HepG2 (cell line): Measurements from ENCODE around the gene CA11. TPM values are rescaled to one million over a fixed set of nuclear protein-coding genes. Genes with fewer than 3 reads are reported as not detected.

Source experiments
- ATAC-seq: fragments of 200-7000 bp; cut with Tn5 transposase; 3 replicates; pipeline ENCODE4 v1.9.1; 2020; ENCODE audit warnings: mild to moderate bottlenecking, moderate library complexity
- BruUV-seq: library from RNA; stranded (reverse); fragments of 400-500 nt; replicated peaks from 2 replicates; lab custom pipeline; 2021; lab: Mats Ljungman, UMichigan
- CTCF ChIA-PET: fragments of 300-600 bp; formaldehyde crosslinking; extraction: SDS; loops from one replicate; lab custom pipeline; 2021; ENCODE audit warnings: low total read pairs, inconsistent platforms, low intra/inter-chr PET ratio; lab: Yijun Ruan, JAX
- POLR2A ChIA-PET: fragments of 350-600 bp; sonication (Branson Sonifier 250); formaldehyde crosslinking; loops from one replicate; lab custom pipeline; 2020; ENCODE audit warnings: antibody characterized with exemption, inconsistent platforms; lab: Yijun Ruan, JAX
- DNase-seq: peaks from one replicate; pipeline ENCODE4 v3.0.0-alpha.2; 2015; ENCODE audit warnings: low spot score
- FAIRE-seq: peaks from 3 replicates; lab custom pipeline; 2011; peaks lifted over from hg19 to GRCh38; lab: Jason Lieb, UNC
- H2AFZ ChIP-seq: one replicate; pipeline ENCODE4 v1.6.1; 2011; ENCODE audit warnings: low read length, inconsistent platforms
- H3K27ac ChIP-seq: fragments of 300-600 bp; 3 replicates; pipeline ENCODE4 v1.8.0; 2011; ENCODE audit warnings: mixed run types, mild to moderate bottlenecking, mixed read lengths, low read length, inconsistent platforms; ENCODE audit not compliant: insufficient read depth; ENCODE audit errors: extremely low read length
- H3K27me3 ChIP-seq, 2 experiments: fragments of 200-600 bp in 1 of 2; 2 replicates in 1 of 2; 3 replicates in 1 of 2; pipeline versions ENCODE4 v1.6.0 to v1.8.0; 2011; ENCODE audit warnings: low read length in 2 of 2, mild to moderate bottlenecking in 2 of 2, moderate library complexity in 2 of 2, inconsistent platforms in 1 of 2; ENCODE audit not compliant: insufficient read depth in 2 of 2, control insufficient read depth in 1 of 2
- H3K36me3 ChIP-seq, 2 experiments: fragments of 200-600 bp in 1 of 2; replicated peaks in 1 of 2; 2 replicates in 1 of 2; 3 replicates in 1 of 2; pipeline versions ENCODE4 v1.5.1 to v1.8.0; 2011; ENCODE audit warnings: low read length in 2 of 2, inconsistent platforms in 1 of 2; ENCODE audit not compliant: insufficient read depth in 2 of 2, control insufficient read depth in 1 of 2
- H3K4me1 ChIP-seq: 2 replicates; pipeline ENCODE4 v1.5.1; 2012; ENCODE audit warnings: low read length, inconsistent platforms; ENCODE audit not compliant: insufficient read depth
- H3K4me2 ChIP-seq: 2 replicates; pipeline ENCODE4 v1.6.0; 2011; ENCODE audit warnings: low read depth, low read length, inconsistent platforms
- H3K4me3 ChIP-seq, 3 experiments: fragments of 200-600 bp in 1 of 3; sonication (generic), shearing (Covaris generic) in 1 of 3; replicated peaks in 1 of 3; 2 replicates each; pipeline ENCODE4 v1.5.1; 2011 to 2016; ENCODE audit warnings: low read length in 3 of 3, inconsistent platforms in 2 of 3, low read depth in 2 of 3, mild to moderate bottlenecking in 2 of 3, control low read depth in 1 of 3, mixed read lengths in 1 of 3; ENCODE audit not compliant: insufficient read depth in 1 of 3
- H3K79me2 ChIP-seq: one replicate; pipeline ENCODE4 v1.6.1; 2011; ENCODE audit warnings: low read length, inconsistent platforms; ENCODE audit not compliant: insufficient read depth
- H3K9ac ChIP-seq: 2 replicates; pipeline ENCODE4 v1.6.0; 2011; ENCODE audit warnings: mild to moderate bottlenecking, low read depth, low read length, inconsistent platforms; ENCODE audit not compliant: insufficient read depth
- H3K9me3 ChIP-seq: 2 replicates; pipeline ENCODE4 v1.5.1; 2012; ENCODE audit warnings: mild to moderate bottlenecking, low read length
- H4K20me1 ChIP-seq: 2 replicates; pipeline ENCODE4 v1.6.0; 2011; ENCODE audit warnings: inconsistent platforms, mild to moderate bottlenecking, low read length, moderate library complexity; ENCODE audit not compliant: insufficient read depth
- ESRRA ChIP-seq: sonication (generic); formaldehyde crosslinking; IDR thresholded peaks from 2 replicates; pipeline ENCODE4 v1.5.1; 2020; ENCODE audit warnings: mild to moderate bottlenecking, low read depth, missing genetic modification reagents
- FOSL1 ChIP-seq: sonication (generic); formaldehyde crosslinking; IDR thresholded peaks from 2 replicates; pipeline ENCODE4 v1.9.0; 2021; ENCODE audit warnings: missing genetic modification reagents, borderline replicate concordance
- KLF16 ChIP-seq, 2 experiments: sonication (generic) in 1 of 2; formaldehyde crosslinking in 1 of 2; IDR thresholded peaks; 2 replicates each; pipeline versions ENCODE4 v1.6.1 to v1.8.0; 2016 to 2023; ENCODE audit warnings: missing genetic modification reagents in 2 of 2, missing compliant biosample characterization in 1 of 2
- SP1 ChIP-seq, 2 experiments: fragments of 450-650 bp in 1 of 2; sonication (generic) in 1 of 2; formaldehyde crosslinking in 1 of 2; IDR thresholded peaks; 2 replicates each; pipeline versions ENCODE4 v1.4.0 to v1.6.1; 2016 to 2020; ENCODE audit warnings: missing genetic modification reagents in 1 of 2
- SP2 ChIP-seq: sonication (generic); formaldehyde crosslinking; IDR thresholded peaks from 2 replicates; pipeline ENCODE4 v1.5.1; 2020; ENCODE audit warnings: mild to moderate bottlenecking, missing genetic modification reagents
- STAT5B ChIP-seq: sonication (generic); formaldehyde crosslinking; IDR thresholded peaks from 2 replicates; pipeline ENCODE4 v1.4.0; 2020; ENCODE audit warnings: missing genetic modification reagents
- ZC3H4 ChIP-seq: sonication (generic); formaldehyde crosslinking; IDR thresholded peaks from 2 replicates; pipeline ENCODE4 v1.4.0; 2020; ENCODE audit warnings: missing genetic modification reagents, borderline replicate concordance
- ZNF263 ChIP-seq: sonication (generic); formaldehyde crosslinking; IDR thresholded peaks from 2 replicates; pipeline ENCODE4 v1.4.0; 2020; ENCODE audit warnings: missing genetic modification reagents
- ZNF460 ChIP-seq: sonication (generic); formaldehyde crosslinking; IDR thresholded peaks from 2 replicates; pipeline ENCODE4 v1.5.1; 2020; ENCODE audit warnings: missing genetic modification reagents, mild to moderate bottlenecking, borderline replicate concordance
- ZNF678 ChIP-seq: sonication (generic); formaldehyde crosslinking; IDR thresholded peaks from 2 replicates; pipeline ENCODE4 v1.4.0; 2020; ENCODE audit warnings: mild to moderate bottlenecking, missing genetic modification reagents
- WGBS: methylation state at CpG from one replicate; pipeline ENCODE4 v1.1.6; 2017; ENCODE audit warnings: low lambda C conversion rate; 5-methylcytosine and 5-hydroxymethylcytosine counted together
- in situ Hi-C: cut with HindIII; loops from 2 replicates; pipeline ENCODE4 v1.10.0; 2017; ENCODE audit warnings: low pct_unique_long_range_greater_than_20kb; ENCODE audit not compliant: extremely low pct_ligation_motif_present
- intact Hi-C: fragments of 100-400 bp; cut with micrococcal nuclease; formaldehyde crosslinking; loops from one replicate; pipeline ENCODE4 v1.10.0; 2022; ENCODE audit not compliant: unreplicated experiment
- polyA plus RNA-seq, 8 experiments: library from polyadenylated mRNA; depleted of rRNA in 3 of 8; stranded (reverse) in 7 of 8; unstranded in 1 of 8; fragments of >200 nt; fragmentation: Illumina TruSeq in 4 of 8; extraction: Trizol in 4 of 8; gene quantifications; 2 replicates each; pipeline versions ENCODE4 v1.2.1 to v1.2.3, GENCODE V29; 2011 to 2016; ENCODE audit warnings: low read depth in 4 of 8, missing spikeins in 1 of 8, mixed read lengths in 1 of 8; ENCODE audit not compliant: insufficient read depth in 1 of 8
- total RNA-seq, 5 experiments: library from RNA; depleted of rRNA; stranded (reverse); fragments of >200 nt; fragmentation: Illumina TruSeq; extraction: Trizol; gene quantifications; 2 replicates each; pipeline ENCODE4 v1.2.3, GENCODE V29; 2016; ENCODE audit warnings: low read depth in 1 of 5
- TF ChIP-seq, protein P1 (sequence below): sonication (generic); formaldehyde crosslinking; IDR thresholded peaks from 2 replicates; pipeline ENCODE4 v1.4.0; 2020; ENCODE audit warnings: mild to moderate bottlenecking, missing genetic modification reagents
- TF ChIP-seq, protein P2 (sequence below): sonication (generic); formaldehyde crosslinking; IDR thresholded peaks from 2 replicates; pipeline ENCODE4 v1.5.0; 2020; ENCODE audit warnings: missing genetic modification reagents
- TF ChIP-seq, protein P3 (sequence below): sonication (generic); formaldehyde crosslinking; IDR thresholded peaks from 2 replicates; pipeline ENCODE4 v1.4.0; 2020; ENCODE audit warnings: mild to moderate bottlenecking, missing genetic modification reagents

The CA11 gene
- total and polyA plus RNA-seq, 2 of the 13 experiments (the other 11 are each of a cell fraction or from before 2014, with no cell fraction given), result 0.41 to 0.58 TPM

DNA sequence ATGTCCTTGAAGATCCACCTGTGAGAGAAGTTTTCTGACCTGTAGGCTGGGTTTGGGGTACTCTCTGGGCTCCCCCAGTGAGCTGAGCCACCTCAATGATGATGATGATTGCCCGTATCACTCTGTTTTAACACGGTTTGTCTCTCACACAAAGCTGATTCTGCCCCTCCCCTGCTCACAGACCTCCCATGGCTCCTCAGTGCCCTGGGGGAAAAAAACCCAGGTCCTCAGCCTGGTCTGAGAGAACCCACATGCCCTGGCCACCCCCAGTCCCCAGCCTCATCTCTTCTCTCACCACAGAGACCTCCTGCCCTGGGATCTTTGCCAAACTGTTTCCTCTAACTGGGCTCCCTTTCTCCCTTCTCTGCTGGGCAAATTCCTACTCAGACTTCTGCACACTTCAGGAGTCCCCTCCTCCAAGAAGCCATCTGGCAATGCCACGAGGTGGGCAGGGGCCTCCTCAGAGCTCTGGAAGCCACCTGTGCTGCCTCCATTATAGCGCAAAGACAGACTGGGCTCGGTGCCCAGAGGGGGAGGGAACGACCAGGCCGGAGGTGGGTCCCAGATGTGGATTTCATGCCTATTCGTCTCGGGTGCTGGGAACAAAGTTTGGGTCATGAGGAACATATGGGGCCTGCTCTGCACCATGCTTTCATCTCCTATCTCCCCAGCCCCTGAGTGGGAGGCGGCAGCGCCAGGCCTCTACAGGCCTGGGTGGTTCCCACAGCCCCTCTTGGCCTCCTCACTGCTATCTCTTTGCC, 8.5 kb upstream of the CA11 start:
- POLR2A ChIA-PET, result no interaction called here

DNA sequence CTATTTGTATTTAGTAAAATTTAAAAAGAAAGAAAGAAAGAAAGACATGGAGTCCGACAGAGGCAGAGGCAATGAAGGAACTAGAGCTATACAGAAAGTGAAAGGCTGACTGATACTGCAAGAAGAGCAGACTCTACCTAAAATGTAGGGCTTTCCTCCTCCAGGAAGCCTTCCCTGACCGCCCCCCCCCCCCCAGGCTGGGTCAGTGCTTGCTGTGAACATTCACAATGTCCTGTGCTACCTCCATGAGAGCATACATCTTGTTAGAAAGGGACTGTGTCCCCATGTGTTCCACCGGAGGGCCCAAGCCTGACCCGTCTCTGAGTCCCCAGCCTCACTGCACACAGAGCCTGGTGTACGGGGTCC, 5.7 kb upstream of the CA11 start:
- Histone ChIP-seq H3K9me3 (no peaks in the 10 kb centered on the region), H3K9ac (no peak overlapping the region), H4K20me1 (no peaks in the 10 kb centered on the region), H2AFZ (no peak overlapping the region), H3K27me3 (no peaks in the 10 kb centered on the region), H3K4me1 (peaks cover 15% of the 10 kb centered on the region), H3K4me3 (no peak overlapping the region), H3K4me2 (no peak overlapping the region), H3K79me2 (no peaks in the 10 kb centered on the region), H3K36me3 (no peaks in the 10 kb centered on the region), H3K27ac (no peak overlapping the region)
- intact Hi-C loops (no loop called here), in situ Hi-C loops (no loop called here)
- no peak for FAIRE-seq
- CTCF ChIA-PET, result no interaction called here
- no TSS peak for BruUV-seq
- 46% methylated on average over 5 of the region's 5 CpGs for WGBS
- no peak for ATAC-seq
- no peak for DNase-seq
- POLR2A ChIA-PET, result no interaction called here
- TF ChIP-seq ZNF678 (CRISPR knock-in tag) (no peak), SP2 (CRISPR knock-in tag) (no peak), STAT5B (CRISPR knock-in tag) (no peak), ZNF263 (no peak), ESRRA (no peak), FOSL1 (no peak), KLF16 (CRISPR knock-in tag; IDR thresholded peaks at IDR 0.05) (no peak)
- TF ChIP-seq, protein P1, sequence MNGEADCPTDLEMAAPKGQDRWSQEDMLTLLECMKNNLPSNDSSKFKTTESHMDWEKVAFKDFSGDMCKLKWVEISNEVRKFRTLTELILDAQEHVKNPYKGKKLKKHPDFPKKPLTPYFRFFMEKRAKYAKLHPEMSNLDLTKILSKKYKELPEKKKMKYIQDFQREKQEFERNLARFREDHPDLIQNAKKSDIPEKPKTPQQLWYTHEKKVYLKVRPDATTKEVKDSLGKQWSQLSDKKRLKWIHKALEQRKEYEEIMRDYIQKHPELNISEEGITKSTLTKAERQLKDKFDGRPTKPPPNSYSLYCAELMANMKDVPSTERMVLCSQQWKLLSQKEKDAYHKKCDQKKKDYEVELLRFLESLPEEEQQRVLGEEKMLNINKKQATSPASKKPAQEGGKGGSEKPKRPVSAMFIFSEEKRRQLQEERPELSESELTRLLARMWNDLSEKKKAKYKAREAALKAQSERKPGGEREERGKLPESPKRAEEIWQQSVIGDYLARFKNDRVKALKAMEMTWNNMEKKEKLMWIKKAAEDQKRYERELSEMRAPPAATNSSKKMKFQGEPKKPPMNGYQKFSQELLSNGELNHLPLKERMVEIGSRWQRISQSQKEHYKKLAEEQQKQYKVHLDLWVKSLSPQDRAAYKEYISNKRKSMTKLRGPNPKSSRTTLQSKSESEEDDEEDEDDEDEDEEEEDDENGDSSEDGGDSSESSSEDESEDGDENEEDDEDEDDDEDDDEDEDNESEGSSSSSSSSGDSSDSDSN (CRISPR knock-in tag), result no peak
- TF ChIP-seq, protein P2, sequence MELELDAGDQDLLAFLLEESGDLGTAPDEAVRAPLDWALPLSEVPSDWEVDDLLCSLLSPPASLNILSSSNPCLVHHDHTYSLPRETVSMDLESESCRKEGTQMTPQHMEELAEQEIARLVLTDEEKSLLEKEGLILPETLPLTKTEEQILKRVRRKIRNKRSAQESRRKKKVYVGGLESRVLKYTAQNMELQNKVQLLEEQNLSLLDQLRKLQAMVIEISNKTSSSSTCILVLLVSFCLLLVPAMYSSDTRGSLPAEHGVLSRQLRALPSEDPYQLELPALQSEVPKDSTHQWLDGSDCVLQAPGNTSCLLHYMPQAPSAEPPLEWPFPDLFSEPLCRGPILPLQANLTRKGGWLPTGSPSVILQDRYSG (CRISPR knock-in tag), result no peak
- TF ChIP-seq, protein P3, sequence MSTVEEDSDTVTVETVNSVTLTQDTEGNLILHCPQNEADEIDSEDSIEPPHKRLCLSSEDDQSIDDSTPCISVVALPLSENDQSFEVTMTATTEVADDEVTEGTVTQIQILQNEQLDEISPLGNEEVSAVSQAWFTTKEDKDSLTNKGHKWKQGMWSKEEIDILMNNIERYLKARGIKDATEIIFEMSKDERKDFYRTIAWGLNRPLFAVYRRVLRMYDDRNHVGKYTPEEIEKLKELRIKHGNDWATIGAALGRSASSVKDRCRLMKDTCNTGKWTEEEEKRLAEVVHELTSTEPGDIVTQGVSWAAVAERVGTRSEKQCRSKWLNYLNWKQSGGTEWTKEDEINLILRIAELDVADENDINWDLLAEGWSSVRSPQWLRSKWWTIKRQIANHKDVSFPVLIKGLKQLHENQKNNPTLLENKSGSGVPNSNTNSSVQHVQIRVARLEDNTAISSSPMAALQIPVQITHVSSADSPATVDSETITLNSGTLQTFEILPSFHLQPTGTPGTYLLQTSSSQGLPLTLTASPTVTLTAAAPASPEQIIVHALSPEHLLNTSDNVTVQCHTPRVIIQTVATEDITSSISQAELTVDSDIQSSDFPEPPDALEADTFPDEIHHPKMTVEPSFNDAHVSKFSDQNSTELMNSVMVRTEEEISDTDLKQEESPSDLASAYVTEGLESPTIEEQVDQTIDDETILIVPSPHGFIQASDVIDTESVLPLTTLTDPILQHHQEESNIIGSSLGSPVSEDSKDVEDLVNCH (CRISPR knock-in tag), result no peak

More for the DNA sequence above, 8.5 kb upstream of the CA11 start:
- Histone ChIP-seq H3K27me3 (no peaks in the 10 kb centered on the region), H3K9ac (no peak overlapping the region), H3K4me2 (peak overlapping the region; percentile 21), H3K27ac (no peak overlapping the region), H3K36me3 (no peaks in the 10 kb centered on the region), H4K20me1 (no peaks in the 10 kb centered on the region), H3K79me2 (no peaks in the 10 kb centered on the region), H2AFZ (no peak overlapping the region)
- DNase-seq, result no peak
- intact Hi-C loops (no loop called here), in situ Hi-C loops (no loop called here)
- no peak for ATAC-seq
- CTCF ChIA-PET, result no interaction called here
- no peak for TF ChIP-seq ZNF460 (CRISPR knock-in tag)
- TF ChIP-seq ZC3H4 (CRISPR knock-in tag), result no peak
- no peak for TF ChIP-seq SP1 (IDR thresholded peaks at IDR 0.05)
- no peak for TF ChIP-seq SP1 (CRISPR knock-in tag; IDR thresholded peaks at IDR 0.05)
- TF ChIP-seq, all 625 proteins: peak for 0
- no peak for FAIRE-seq
- WGBS, result 10% methylated on average over 10 of the region's 11 CpGs
- no peaks in the 10 kb centered on the region for H3K9me3 ChIP-seq
- no TSS peak for BruUV-seq
- peaks cover 15% of the 10 kb centered on the region for H3K4me1 ChIP-seq
- no peak overlapping the region for H3K4me3 ChIP-seq
